ENCODE data around the gene RGS3.
"Not testable (repeated sequence)": the region's sequence is repeated elsewhere in the genome, so short reads cannot be mapped to it uniquely, and the experiment has no call there.

Gene RGS3

DNA sequence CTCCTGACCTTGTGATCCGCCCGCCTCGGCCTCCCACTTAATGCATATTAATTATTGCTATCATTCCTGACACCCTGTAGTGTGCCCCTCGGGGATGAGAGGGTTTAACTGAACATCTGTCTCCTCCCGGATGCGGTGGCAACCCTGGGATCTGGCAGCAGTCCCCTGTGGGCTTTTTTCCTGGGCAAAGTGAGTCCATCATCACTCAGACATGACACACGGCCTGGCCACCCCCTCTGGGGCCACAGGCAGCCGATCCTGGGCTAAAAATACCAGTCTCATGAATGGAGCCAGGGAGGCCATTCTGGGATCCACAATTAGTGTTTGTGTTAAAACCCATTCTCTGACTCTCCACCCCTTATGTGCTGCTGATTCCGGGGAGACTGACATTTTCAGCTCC is 161.2 kb downstream of the RGS3 start:
- no peak for FAIRE-seq

DNA sequence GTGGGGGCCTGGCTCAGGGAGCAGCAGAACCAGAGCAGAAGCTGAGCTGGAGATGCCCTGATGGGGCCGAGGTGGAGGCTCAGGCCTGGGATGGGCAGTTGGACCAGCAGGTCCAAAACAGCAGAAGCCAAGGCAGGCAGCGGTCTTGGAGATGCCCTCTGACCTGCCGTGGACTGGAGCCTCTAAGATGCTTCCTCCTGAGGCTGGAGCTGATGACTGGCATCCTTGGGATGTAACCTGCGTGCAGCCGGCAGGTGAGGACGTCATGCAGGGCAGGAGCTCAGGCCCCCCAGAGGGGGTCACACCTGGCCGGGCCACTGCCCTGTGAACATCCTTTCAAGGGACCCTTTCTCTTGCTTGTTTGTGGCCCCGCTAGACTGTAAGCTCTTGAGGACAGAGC is 162.0 kb downstream of the RGS3 start:
- FAIRE-seq, result no peak

DNA sequence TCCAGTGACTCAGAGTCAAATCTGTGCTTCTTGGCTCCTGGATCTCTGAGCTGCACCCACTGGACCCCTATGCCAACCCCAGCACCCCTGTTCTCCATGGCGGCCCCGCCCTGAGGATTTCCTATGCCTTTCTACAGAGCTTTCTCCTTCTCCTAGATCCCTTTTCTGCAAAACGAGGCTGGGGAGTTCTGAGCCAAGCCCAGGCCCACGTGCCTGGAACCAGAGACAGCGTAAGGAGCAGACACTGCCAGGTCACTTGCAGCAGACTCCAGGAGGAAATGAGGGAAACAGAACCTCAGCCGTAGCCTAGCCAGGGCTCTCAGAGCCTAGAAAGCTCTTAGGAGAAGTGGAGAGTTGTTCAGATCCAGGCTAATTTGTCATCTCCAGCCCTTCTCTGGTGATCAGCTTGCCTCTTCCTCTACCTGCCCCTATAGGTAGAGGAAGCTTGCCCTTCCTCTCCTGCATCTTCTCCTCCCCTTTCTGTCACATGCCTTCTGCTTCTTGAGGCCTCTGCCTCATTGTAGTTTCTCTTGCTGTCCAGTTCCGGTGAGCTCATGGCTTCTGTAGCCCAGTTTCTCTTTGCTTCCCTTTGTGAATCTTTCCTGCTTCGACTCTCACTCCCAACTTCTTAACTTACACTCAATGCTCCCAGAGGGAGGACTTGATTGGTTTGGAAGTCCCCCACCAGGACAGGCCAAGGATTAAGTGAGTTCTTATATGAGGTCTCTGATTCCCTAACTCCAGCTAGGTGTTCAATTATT is 163.4 kb downstream of the RGS3 start:
- no peak for FAIRE-seq

DNA sequence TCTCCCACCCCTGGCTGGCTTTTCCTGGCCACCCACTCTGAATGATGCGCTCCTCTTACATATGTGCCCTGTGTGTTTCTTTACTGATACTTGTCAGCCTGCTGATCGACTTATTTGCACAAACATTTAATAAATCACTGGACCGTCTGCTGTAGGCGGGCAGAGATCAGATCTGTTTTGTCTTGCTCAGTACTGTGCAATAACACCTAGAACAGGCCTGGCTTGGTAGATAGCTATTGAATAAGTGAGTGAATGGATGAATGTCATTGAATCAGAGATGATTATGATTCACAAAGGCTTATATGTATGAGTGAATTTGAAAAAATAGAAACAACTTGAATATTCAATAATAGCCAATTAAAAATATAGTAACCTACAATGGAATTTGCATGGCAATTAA is 165.1 kb downstream of the RGS3 start:
- no peak for FAIRE-seq

DNA sequence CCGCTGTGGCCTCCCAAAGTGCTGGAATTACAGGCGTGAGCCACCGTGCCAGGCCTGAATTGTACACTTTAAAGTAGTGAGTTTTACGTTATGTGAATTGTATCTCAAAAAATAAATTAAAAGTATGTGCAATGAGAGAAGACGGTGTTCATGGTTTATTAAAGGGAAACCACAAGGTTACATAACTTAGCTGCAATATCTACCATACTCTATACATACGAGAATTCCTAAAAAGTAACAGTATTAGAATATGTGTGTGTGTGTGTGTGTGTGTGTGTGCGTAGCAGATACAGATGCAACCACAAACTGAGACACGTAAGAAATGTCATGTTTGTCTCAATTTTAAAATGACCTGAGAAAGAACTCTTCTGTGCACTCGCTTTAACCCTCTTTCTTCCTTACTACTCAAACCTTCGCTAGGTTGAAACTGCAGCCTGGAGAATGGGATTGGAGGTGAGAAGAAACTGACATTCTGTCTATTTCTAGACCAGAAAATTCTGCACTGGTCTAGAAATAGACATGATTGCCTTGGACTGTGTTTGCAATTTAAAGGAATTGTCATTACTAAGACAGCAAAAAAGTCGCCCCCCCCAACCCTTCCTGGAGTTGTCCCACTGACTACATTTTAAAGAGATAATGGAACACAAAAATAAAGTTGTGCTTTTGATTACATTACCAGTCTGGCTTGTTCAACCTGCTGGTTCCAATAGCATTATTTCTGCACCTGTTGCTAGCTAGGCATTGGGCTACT is 167.0 kb downstream of the RGS3 start:
- no peak for FAIRE-seq

DNA sequence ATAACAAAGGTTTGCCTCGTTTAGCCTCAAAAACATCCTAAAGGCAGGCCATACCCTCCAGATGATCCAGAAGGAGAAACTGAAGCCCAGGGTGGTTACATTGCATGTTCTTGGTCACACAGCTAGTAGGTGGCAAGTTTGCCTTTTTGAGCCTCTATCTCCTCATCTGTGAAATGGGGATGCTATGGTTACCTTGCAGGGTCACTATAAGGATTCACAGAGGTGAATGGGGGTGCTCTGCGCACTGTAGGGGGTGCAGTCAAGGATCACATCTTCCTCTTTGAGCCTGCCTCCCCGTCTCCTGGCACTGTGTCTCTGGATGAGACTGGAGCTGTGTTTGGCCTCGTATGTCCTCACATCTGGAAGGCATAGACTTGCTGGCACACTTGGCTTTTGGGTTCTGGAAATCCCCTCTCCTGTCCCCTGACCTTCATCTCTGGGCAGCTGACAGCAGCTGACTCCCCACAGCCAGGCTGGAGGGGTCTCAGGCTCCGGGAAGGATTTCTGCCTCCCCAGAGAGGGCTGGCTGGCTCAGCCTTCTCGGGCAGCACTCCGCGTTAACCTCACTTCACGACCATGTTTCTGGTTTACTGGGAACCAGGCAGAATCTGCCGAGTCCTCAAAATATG is 167.7 kb downstream of the RGS3 start:
- no peak for FAIRE-seq

DNA sequence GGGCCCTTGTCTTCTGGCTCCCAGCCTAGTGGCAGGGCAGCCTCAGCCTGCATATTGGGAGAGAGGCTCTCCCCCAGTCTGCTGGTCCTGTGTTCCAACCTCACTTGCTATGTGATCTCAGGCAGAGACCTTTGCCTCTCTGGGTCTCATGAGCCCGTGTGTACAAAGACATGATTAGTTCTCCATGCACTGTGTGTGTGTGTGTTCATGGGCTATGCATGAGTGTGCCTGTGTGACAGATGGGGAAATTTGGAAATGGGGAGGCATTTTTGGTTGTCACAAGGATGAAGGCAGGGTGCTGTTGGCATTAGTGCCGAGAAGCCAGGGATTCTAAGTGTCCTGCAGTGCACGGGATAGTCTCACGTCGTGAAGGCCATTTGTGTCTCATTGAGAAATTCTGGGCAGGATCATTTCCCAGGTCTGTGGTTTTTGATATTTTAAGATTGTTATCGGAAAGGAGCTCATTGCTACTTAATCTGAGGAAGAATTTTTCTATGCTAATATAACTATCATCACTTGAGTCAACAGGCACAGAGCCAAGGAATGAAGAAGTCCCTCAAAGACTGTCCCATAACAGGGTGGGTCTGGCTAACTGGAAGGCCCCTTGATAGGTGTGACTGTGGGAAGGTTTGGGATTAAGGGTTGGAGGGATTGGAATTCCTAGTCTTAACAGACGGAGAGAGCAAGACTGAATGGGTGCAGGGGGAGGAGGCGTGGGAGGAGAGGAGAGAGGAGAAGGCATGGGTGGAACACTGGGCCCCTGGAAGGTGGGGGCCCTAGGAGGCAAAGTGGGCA is 168.5 kb downstream of the RGS3 start:
- FAIRE-seq, result no peak

DNA sequence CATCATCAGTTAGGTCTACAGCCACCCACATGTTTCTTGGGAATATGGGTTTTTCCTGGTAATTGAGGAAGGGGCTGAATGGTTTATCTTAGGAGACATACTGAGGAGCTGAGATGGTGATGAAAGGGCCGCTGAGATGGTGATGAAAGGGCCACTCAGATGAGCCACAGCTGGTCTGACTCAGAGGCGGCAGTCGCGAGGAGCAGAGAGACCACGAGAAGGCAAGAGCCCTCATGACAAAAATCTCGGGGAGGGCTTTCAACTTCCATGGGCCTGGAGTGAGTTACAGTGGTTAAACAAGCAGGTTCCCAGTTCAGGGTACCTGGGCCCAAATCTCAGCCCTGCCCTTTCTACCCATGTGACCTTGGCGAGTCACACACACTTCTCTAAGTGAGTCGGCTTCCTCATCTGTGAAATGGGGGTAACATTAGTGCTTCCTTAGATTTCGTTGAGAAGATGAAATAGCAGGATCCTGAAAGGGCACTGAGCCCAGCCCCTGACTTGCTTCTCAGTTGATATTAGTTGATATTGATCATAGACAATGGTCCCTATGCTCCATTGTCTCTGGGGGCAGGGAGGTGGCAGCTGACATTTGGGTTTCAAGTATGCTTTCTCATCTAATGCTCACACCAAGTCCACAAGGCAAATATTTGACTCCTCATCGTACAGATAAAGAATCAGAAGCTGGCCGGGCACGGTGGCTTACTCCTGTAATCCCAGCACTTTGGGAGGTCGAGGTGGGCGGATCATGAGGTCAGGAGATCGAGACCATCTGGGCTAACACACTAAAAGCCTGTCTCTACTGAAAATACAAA is 169.5 kb downstream of the RGS3 start:
- no peak for FAIRE-seq

DNA sequence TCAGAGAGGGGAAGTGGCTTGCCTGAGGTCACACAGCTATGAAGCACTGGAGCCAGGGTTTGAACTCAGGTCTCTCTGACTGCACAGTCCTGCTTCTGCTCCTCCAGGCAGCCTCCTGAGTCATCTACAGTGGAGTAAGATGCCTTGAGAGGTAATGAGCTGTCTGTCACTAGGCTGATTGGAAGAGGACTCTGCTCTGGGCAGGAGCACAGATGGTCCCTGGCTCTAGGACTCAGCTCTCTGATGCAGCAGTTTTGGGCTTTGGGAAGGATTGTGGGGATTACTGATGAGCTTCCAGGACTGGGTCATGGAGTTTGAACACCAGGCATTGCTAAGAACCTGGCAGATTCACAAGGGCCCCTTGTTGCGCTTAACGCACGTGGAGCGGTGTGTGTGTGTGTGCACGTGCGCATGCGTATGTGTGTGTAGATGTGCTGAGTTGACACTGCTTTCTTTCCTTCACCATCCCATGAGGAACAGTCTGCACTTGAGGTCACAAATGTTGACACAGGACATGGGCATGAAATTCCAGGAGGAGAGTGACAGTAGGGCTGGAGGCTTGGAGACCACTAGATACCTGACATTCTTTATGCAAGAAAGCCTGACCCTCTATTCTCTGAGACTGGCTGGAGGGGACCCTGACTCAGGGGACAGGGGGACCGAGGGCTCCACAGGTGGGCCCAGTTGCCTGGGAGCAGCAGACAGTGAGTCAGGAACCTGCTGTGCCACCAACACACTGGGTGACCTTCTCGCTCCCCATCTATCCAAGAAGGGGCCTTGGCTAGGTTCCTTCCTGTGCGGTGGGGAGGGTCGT is 170.5 kb downstream of the RGS3 start:
- no peak for FAIRE-seq

DNA sequence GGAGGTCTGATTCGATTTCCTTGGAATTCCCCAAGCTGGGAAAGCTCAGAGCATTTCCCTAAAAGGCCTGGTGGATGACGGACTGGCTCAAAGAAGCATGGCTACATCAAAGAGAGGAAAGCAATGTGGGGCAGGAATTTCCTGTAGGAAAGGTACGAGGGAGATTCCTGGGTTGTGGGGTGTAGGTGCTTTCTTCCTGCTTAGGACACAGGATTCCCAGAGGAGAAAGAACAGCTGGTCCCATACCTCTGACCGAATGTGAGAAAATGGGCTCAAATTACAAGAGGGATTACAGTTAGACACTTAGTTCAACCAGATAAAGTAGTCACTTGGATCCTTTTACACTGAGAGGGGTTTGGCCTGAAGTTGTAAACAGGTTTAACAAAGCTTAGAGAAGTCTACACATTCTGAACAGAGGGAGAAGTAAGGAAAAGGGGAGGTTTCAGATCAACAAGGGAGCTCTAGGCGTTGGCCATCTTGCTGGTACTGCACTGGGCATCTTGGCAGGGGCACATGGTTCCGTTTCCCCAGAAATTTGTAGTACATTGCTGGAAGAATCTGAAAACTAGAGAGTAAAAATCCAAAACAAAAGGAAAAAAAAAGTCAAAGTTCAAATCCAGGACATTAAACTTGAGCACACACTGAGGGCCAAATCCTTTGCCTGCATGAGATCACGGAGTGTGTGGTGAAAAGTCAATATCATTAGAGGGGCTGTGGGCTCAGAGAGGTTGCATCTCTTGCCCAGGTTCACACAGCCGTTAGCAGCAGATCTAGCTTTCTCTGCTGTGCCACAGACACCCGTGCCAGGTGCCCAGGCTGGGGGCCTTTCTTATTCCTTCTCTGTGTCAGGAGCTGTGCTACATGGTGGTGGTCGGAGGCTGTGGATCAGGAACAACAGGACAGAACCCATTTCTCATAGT is 171.3 kb downstream of the RGS3 start:
- no peak for FAIRE-seq

DNA sequence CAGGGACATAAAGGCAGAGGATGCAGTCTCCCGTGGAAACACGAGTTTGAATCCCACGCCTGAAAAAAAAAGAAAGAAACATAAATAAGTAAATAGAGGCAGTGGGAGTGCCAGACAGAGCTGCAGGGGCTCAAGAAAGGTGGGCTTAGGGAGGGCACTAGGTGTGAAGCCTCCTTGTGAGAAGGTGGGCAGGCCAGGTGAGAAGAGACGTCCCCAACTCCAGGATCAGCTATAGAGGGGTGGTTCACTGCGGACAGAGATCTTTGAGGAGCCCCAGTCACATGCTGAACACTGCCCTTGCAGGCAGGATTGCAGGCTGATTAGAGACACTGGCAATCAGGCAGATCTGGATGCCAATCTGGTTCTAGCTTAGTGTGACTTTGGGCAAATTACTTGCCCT is 172.1 kb downstream of the RGS3 start:
- no peak for FAIRE-seq

DNA sequence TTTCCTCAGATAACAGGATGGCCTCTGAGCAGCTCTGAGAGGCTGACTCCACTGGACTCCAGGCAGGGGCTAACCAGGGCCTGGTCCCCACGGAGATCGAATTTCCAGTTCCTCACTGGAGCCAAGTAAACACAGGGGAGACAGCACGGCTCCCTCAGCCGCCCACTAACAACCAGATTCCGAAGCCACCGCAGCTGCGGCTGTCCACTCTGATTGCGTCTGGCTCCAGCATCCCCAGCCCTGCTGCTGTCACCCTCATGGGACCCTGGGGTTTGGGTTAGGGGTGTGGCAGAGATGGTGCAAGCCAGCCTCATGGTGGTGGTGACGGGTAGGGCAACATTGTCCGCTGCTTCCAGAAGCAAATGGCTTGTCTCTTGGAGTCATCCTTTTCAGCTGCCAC is 172.6 kb downstream of the RGS3 start:
- no peak for FAIRE-seq

DNA sequence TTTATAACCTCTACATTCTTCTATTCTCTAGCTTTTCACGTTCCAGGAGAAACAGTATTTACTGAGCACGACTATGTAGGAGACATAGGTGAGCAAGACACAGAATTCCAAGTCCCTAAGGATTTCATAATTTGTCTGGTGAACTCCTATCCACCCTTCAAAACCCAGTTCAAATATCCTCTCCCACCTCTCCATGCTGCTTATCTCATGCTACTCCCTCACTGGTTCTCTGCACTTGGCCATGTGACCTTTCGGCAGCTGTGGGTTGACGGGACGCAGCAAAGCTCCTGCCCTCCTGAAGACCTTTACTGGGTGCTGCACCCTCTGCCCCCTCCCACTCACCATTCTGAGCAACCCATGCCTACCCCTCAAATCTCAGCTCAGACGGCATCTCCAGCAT is 173.2 kb downstream of the RGS3 start:
- FAIRE-seq, result no peak

DNA sequence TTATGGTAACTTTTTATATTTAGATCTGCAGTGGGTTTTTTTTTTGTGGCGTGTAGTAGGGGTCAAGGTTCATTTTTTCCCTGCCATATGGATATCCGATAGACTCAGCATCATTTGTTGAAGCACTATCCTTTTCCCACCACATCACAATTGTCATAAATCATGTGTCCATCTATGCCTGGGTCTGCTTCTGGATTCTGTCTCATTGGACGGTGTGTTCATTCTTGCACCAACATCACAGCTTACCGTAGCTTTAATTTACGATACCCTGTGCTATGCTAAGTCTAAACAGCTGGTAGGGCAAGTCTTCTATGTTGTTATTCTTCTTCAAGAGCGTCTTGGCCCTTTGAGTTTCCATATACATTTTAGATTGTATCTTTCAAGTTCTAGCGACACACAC is 175.0 kb downstream of the RGS3 start:
- FAIRE-seq, result no peak

DNA sequence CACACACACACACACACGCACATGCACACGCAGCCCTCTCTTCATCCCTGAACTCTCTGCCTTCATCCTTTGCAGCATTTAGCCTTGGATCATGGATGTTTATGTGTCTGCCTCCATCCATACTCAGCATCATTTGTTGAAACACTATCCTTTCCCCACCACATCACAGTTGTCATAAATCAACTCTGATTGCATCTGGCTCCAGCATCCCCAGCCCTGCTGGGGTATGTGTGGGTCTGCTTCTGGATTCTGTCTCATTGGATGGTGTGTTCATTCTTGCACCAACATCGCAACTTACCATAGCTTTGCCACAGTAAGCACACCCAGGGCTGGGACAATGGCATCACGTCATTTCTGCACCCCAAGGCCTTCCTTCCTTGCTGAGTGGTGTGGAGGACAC is 175.4 kb downstream of the RGS3 start:
- no peak for FAIRE-seq

DNA sequence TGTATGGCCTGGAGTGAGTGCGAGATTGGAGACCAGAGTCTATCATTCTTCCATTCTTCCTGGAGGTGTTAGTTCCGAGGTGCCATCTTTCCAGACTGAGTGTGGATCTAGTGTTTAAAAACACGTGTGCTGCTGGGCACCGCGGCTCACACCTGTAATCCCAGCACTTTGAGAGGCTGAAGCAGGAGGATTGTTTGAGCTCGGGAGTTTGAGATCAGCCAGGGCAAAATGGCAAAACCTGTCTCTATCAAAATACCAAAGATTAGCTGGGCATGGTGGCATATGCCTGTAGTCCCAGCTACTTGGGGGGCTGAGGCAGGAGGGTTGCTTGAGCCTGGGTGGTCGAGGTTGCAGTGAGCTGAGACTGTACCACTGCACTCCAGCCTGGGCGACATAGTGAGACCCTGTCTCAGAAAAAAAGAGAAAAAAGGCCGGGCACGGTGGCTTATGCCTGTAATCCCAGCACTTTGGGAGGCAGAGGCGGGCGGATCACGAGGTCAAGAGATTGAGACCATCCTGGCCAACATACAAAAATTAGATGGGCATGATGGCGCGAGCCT is 176.0 kb downstream of the RGS3 start:
- not testable (repeated sequence) for FAIRE-seq

DNA sequence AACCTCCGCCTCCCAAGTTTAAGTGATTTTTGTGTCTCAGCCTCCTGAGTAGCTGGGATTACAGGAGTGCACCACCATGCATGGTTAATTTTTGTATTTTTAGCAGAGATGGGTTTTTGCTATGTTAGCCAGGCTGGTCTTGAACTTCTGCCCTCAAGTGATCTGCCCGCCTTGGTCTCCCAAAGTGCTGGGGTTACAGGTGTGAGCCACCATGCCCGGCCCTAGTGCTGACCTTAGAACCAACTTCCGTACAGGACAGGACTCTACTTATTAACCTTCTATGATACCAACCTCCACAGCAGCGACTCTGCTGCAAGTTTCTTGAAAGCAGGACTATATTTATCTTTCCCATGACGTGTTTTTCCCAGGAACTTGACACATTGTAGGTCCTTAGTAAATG is 176.9 kb downstream of the RGS3 start:
- FAIRE-seq, result no peak

DNA sequence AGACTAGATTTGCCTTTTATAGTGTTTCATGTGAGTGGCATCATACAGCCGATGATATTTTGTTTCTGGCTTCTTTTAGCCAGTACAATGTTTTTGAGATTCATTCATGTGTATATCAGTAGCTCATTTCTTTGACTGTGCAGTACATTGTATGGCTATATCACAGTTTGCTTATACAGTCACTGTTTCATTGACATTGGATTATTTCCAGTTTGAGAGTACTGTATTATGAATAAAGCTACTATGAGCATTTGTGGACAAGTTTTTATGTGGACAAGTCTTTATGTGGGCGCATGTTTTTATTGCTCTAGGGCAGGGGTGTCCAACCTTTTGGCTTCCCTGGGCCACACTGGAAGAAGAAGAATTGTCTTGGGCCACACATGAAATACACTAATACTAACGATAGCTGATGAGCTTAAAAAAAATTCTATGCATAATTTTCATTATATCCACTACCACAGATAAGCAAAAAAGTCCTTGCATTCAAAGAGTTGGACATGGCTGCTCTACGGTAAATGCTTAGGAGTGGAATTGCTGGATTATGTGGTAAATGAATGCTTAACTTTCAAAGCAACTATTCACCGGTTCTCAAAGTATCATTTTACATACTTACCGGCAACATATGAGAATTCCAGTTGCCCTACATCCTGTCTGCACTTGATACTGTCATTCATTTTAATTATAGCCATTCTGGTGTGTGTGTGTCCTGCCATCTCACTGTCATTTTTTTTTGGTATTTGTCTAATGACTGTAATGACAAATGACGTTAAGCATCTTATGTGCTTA is 177.8 kb downstream of the RGS3 start:
- FAIRE-seq, result peak; percentile 5

DNA sequence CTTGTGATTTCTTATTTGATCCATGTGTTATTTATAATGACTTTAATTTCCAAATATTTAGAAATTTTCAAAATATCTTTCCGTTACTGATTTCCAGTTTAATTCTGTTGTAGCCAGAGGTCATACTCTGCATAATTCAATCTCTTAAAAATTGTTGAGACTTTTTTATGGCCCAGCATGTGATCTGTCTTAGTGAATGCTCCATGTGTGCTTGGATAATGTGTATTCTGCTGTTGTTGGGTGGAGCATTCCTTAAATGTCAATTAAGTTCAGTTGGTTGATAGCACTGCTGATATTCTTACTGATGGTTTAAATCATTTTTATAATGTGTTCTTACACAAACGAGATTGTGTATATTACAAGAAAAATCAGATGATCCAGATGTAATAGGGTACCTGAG is 180.8 kb downstream of the RGS3 start:
- FAIRE-seq, result no peak

Measured in islet of Langerhans (tissue), 1 donor.